Fibroblast of skin of back (primary cell): ENCODE results near the gene ZNF629.

Experiments
- DNase-seq: peaks from one replicate; pipeline ENCODE4 v3.0.0-alpha.2; 2013

Gene ZNF629

DNA sequence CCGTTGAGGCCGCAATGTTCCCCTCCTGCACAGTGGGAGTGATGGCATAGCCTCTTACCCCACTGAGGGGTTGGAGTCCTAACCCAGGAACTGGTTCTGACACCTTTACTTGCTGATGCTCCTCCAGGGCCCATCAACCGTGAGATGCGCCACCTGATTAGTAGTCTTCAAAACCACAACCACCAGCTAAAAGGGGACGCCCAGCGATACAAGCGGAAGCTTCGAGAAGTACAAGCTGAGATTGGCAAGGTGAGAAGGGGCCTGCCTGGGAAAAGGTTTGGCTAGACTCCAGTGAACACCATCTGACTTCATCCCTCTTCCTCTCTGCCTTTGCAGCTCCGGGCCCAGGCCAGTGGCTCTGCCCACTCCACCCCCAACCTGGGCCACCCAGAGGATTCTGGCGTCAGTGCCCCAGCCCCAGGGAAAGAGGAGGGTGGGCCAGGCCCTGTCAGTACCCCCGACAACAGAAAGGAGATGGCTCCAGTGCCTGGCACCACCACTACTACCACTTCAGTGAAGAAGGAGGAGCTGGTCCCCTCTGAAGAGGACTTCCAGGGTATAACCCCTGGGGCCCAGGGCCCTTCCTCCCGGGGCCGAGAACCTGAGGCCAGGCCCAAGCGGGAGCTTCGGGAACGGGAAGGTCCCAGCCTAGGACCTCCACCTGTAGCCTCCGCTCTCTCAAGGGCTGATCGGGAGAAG, 19.1 kb downstream of the ZNF629 start:
- DNase-seq: no peak

DNA sequence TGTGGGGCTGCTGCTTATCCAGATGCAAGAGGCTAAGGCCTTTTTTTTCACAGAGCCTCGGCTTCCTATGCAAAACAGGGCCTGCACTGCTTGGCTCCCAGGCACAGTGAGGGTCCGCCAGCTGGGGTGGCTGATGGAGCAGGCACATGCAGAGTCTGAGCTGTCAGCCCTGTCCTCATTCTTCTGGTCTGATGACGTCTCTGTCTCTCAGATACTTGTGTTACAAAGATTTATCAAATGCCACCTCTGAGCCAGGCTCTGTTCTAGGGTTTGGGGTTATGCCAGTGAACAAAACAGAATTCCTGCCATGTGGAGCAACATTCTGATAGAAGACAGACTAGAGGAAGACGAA, 20.1 kb downstream of the ZNF629 start:
- DNase-seq: no peak

GRCh38 chr16:30766206-30766932, 20.6 kb downstream of the ZNF629 start:
- DNase-seq: no peak

DNA sequence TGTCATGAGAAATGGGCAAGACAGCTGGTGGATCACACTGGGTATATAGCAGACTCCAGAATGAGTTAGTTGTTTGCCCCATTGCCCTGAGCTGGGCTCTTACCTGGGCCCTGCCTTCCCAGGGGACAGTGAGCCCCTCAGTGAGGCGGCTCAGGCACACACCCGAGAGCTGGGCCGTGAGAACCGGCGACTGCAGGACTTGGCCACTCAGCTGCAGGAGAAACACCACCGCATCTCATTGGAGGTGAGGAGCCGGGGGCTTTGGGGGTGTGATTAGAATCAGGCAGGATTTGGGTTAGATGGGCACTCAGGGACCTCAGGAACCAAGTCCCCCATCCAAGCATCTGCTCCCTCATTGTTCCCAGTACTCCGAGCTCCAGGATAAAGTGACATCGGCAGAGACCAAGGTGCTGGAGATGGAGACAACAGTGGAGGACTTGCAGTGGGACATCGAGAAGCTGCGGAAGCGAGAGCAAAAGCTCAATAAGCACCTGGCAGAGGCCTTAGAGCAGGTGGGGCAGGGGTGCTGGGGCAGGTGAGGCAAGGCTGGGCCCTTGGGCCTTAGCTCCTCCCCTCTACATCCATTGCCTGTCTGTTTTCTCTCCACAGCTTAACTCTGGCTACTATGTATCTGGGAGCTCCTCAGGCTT, 22.1 kb downstream of the ZNF629 start:
- no peak for DNase-seq

- no peak for DNase-seq
Observed at GRCh38 chr16:30764086-30764485, 22.9 kb downstream of the ZNF629 start.

GRCh38 chr16:30762991-30763725, 23.8 kb downstream of the ZNF629 start:
- no peak for DNase-seq

GRCh38 chr16:30761928-30762902, 24.8 kb downstream of the ZNF629 start, which contains the start of the genes CFAP119 and RNF40:
Gene CFAP119, minus strand, starts transcription at chr16:30762062. Its CDS starts 314 bp downstream, at chr16:30761748.
Gene RNF40, plus strand, starts transcription at chr16:30762322. Its CDS starts 224 bp downstream, at chr16:30762546.
- DNase-seq: peak; percentile 98

DNA sequence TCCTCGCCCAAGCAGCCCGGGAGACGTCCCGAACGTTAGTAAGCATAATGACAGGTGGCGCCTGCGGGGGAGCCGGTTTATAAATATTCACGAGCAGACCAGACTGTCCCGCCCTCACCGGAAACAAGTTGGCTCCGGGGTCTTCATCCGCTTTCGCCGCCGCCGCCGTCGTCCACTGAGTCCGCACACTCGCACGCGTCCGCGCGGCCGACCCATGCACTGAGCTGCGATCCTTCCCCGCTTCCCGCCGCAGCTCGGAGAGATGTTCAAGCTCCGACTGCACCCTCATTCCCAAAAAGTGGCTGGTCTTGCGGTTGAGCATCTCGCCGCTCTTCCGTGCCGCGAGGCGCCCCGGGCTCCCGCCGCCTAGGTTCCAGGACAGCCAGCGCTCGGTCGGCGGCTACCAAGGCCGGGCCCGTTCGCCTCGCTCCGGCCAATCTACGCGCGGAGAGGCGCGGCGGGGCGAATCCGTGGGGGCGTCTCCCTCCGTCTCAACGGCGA, 25.5 kb downstream of the ZNF629 start:
- no peak for DNase-seq

DNA sequence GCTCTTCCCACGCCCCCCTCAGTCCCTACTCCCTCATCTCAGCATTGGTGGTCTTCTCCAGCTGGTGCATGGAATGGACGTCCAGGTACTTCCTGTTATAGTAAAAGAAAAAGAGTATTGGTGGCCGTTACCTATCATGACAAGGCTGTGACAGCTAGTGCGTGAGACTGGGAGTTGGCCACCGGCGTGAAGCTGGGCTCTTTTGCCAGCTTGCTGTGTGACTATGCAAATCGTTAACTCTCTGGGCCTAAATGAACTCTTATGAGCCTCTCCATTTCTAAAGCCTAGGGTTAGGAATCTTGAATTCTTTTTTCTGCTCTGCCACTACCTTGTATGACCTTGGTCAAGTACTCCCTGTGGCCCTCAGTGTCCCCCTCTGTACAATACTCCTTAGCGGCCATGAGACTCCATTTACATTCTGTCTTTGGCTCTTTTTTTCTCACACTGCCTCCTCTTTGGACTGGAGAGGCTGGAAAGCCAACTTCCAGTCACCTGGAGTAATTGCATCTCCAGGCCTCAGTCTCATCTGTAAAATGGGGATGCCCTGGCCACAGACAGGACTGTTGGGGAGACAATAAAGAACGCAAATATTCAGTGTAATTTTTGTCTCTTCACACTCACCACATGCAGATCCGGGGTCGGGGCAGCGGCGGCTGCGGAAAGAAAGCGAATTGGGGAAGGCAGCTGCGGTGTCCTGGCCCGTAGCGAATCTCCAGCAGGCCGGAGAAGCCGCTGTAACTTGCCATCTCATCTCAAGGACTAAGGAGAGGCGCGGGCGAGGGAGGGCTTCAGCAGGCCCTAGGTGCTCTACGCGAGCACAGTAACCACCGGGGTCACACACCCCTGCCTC, 26.2 kb downstream of the ZNF629 start:
- DNase-seq: no peak

GRCh38 chr16:30760001-30760559, 26.9 kb downstream of the ZNF629 start:
- no peak for DNase-seq

- no peak for DNase-seq
Observed at GRCh38 chr16:30758988-30759491, 28.0 kb downstream of the ZNF629 start.

DNA sequence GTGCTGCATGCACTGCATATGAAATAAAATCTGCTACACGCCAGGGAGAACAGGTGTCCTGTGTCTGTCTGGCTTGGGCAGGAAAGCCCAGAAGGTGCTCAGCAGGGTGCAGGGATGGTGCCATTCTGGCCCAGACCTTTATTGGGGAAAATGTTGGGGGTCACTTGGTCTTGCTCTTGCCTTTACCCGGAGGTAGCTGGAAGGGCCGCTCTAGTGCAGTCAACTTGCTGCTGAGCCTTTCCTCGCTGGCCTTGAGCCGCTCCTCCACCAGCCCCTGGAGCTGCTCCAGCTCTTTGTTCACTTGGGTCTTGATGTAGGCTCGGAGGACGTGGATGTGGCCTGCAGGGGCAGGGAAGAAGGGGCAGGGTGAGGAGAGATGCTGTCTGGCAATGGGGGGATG, 29.7 kb downstream of the ZNF629 start:
- DNase-seq: no peak

DNA sequence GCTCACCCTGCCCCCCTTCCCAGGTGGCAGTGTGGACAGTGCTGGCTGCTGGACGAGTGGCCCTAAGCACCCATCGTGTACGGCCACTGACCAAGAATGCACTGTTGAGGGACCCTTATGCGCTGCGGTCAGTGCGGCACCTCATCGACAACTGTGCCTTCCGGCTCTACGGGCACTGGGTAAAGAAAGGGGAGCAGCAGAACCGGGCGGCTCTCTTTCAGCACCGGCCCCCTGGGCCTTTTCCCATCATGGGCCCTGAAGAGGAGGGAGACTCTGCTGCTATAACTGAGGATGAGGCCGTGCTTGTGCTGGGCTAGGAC, 30.3 kb downstream of the ZNF629 start:
- no peak for DNase-seq

- DNase-seq: no peak
Observed at GRCh38 chr16:30755955-30756780, 30.8 kb downstream of the ZNF629 start.

DNA sequence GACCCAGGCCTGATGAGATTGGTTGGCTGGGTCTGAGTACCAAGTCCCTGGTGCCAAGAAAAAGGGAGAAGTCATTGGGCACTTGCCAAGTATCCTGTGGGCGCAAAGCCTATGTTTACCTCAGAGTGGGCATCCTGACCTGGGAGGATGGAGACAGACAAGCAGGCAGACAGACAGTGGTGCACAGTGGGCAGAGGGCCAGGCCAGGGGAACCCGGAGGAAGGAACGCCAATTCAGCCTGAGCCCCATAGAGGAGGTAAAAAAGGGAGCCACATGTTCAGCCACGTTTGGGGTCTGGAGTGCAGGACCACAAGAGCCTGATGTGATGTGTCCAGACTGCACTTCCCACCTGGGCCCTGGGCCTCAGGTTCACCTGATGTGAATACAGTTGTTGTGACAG, 33.4 kb downstream of the ZNF629 start:
- no peak for DNase-seq

DNA sequence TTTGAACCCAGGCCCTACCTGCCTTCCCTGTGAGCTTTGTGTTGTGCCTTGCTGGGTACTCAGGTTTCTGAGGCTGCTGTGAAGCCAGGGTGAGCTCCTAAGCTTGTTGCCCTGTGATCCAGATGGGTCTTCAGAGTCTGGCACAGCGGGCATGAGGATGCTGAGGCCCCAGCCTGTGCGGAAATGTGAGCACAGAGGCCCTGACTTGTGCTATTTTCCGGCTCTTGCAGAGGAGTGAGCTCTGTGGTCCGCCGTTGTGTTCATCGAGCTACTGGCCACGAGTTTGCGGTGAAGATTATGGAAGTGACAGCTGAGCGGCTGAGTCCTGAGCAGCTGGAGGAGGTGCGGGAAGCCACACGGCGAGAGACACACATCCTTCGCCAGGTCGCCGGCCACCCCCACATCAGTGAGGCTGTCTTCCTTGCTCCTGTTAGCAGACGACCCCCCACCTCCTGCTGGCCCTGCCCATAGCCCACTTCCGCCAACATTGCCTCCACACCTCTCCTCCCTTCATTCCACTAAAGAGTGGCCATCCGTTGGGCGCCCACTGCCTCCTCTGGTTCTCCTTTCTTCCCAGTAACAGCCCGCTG, 36.0 kb downstream of the ZNF629 start:
- no peak for DNase-seq

GRCh38 chr16:30750201-30750600, 36.8 kb downstream of the ZNF629 start:
- DNase-seq: no peak

DNA sequence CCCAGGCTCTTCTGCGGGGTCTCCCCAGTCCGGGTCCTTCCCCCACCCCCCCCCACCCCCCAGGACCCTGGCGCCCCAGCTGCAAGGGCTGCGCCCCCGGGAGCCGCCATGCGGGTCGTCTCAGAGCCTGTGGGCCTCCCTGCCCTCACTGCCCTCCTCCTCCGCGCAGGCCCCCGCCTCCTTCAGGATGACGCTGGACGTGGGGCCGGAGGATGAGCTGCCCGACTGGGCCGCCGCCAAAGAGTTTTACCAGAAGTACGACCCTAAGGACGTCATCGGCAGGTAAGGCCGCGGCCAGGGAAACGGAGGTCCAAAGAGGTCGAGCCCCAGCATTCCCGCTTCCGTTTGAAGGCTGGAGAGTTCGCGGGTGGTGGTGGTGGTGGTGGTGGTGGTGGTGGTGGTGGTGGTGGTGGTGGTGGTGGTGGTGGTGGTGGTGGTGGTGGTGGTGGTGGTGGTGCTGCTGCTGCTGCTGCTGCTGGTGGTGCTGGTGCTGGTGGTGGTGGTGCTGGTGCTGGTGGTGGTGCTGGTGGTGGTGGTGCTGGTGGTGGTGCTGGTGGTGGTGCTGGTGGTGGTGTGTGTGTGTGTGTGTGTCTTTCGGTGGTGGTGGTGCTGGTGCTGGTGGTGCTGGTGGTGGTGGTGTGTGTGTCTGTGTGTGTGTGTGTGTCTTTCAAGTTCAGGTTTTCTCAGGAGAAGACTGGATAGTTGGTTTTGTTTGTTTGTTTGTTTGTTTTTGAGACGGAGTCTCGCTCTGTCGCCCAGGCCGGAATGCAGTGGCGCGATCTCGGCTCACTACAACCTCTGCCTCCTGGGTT, 38.2 kb downstream of the ZNF629 start:
- DNase-seq: peak; percentile 38
